Fibroblast of villous mesenchyme (primary cell): ENCODE results near the gene EDEM3. TPM values are rescaled to one million over a fixed set of nuclear protein-coding genes. Genes with fewer than 3 reads are reported as not detected.

Experiments
- DNase-seq: peaks from one replicate; pipeline ENCODE4 v3.0.0-alpha.2; 2010; ENCODE audit warnings: low read depth
- H3K4me3 ChIP-seq: 2 replicates; pipeline ENCODE4 v1.5.1; 2011; ENCODE audit warnings: low read depth, mild to moderate bottlenecking, low read length
- CTCF ChIP-seq: IDR thresholded peaks from 2 replicates; pipeline ENCODE4 v1.5.1; 2012; ENCODE audit warnings: low read depth, mild to moderate bottlenecking, low read length; ENCODE audit not compliant: insufficient read depth
- total RNA-seq: library from RNA; depleted of rRNA; stranded (reverse); fragments of >200 nt; gene quantifications from 2 replicates; pipeline ENCODE4 v1.2.3, GENCODE V29; 2012

Gene EDEM3
- total RNA-seq, 1 donor: 57.9 TPM

- H3K4me3 ChIP-seq: no peak overlapping the region
- no peak for DNase-seq
- no peak for TF ChIP-seq CTCF
Observed at GRCh38 chr1:184677344-184677743, 77.3 kb downstream of the EDEM3 start.

- TF ChIP-seq CTCF: no peak
- H3K4me3 ChIP-seq: no peak overlapping the region
- DNase-seq: no peak
Observed at GRCh38 chr1:184673305-184673704, 81.4 kb downstream of the EDEM3 start.

- TF ChIP-seq CTCF: no peak
- H3K4me3 ChIP-seq: no peak overlapping the region
- no peak for DNase-seq
Observed at GRCh38 chr1:184672013-184672726, 82.5 kb downstream of the EDEM3 start.

- H3K4me3 ChIP-seq: no peak overlapping the region
- TF ChIP-seq CTCF: no peak
- DNase-seq: no peak
Observed at GRCh38 chr1:184669391-184669790, 85.3 kb downstream of the EDEM3 start.

- no peak for TF ChIP-seq CTCF
- no peak overlapping the region for H3K4me3 ChIP-seq
Observed at GRCh38 chr1:184665360-184665759, 89.3 kb downstream of the EDEM3 start.

GRCh38 chr1:184664661-184665060, 90.0 kb downstream of the EDEM3 start:
- DNase-seq: no peak
- TF ChIP-seq CTCF: no peak
- H3K4me3 ChIP-seq: no peak overlapping the region

More at GRCh38 chr1:184665360-184665759, 89.3 kb downstream of the EDEM3 start:
- no peak for DNase-seq

- TF ChIP-seq CTCF: peak; percentile 98
- DNase-seq: peak; percentile 73
- H3K4me3 ChIP-seq: peak overlapping the region; percentile 50
Observed at GRCh38 chr1:184664042-184664660, 90.5 kb downstream of the EDEM3 start.
